Endodermal cell (in vitro differentiated cells): ENCODE measurements around the gene TUBG1. TPM values are rescaled to one million over a fixed set of nuclear protein-coding genes. Genes with fewer than 3 reads are reported as not detected.

Source experiments
- DNase-seq: peaks from one replicate; pipeline ENCODE4 v3.0.0-alpha.2; 2017
- H3K27ac ChIP-seq: 2 replicates; pipeline ENCODE4 v1.5.1; 2013; ENCODE audit warnings: mild to moderate bottlenecking, low read depth, low read length, moderate library complexity
- H3K27me3 ChIP-seq: 2 replicates; pipeline ENCODE4 v1.6.1; 2013; ENCODE audit warnings: mild to moderate bottlenecking, low read length, moderate library complexity; ENCODE audit not compliant: insufficient read depth, control insufficient read depth, poor library complexity, severe bottlenecking
- H3K36me3 ChIP-seq: 2 replicates; pipeline ENCODE4 v1.7.0; 2013; ENCODE audit warnings: mild to moderate bottlenecking, low read length, moderate library complexity; ENCODE audit not compliant: control insufficient read depth, insufficient read depth
- H3K4me1 ChIP-seq: one replicate; pipeline ENCODE4 v1.7.0; 2013; ENCODE audit warnings: low read length; ENCODE audit not compliant: control insufficient read depth, insufficient read depth
- H3K4me3 ChIP-seq: 2 replicates; pipeline ENCODE4 v1.5.1; 2013; ENCODE audit warnings: mild to moderate bottlenecking, low read length, moderate library complexity
- H3K9ac ChIP-seq: 2 replicates; pipeline ENCODE4 v1.6.1; 2013; ENCODE audit warnings: mild to moderate bottlenecking, low read length, moderate library complexity; ENCODE audit not compliant: poor library complexity, severe bottlenecking; ENCODE audit errors: extremely low read depth
- H3K9me3 ChIP-seq: 2 replicates; pipeline ENCODE4 v1.6.1; 2013; ENCODE audit warnings: mild to moderate bottlenecking, low read length, moderate library complexity; ENCODE audit not compliant: control insufficient read depth
- H3K27ac Mint-ChIP-seq: 2 replicates; pipeline ENCODE4 v1.8.0; 2020; ENCODE audit warnings: mixed read lengths
- H3K27me3 Mint-ChIP-seq: 2 replicates; pipeline ENCODE4 v1.8.0; 2021; ENCODE audit warnings: mild to moderate bottlenecking, mixed read lengths; ENCODE audit not compliant: insufficient read depth
- H3K36me3 Mint-ChIP-seq: 2 replicates; pipeline ENCODE4 v1.8.0; 2020; ENCODE audit warnings: low read depth, mixed read lengths
- H3K4me1 Mint-ChIP-seq: 2 replicates; pipeline ENCODE4 v1.8.0; 2020; ENCODE audit warnings: mixed read lengths
- H3K4me3 Mint-ChIP-seq: 2 replicates; pipeline ENCODE4 v1.8.0; 2020; ENCODE audit warnings: mild to moderate bottlenecking, moderate library complexity, mixed read lengths
- H3K9me3 Mint-ChIP-seq: 2 replicates; pipeline ENCODE4 v1.8.0; 2020; ENCODE audit warnings: mild to moderate bottlenecking, mixed read lengths
- CTCF ChIP-seq: fragments of 200-600 bp; sonication (generic); conservative IDR thresholded peaks from 2 replicates; pipeline ENCODE4 v1.5.0; 2021; ENCODE audit warnings: antibody characterized with exemption, mild to moderate bottlenecking
- WGBS, 2 experiments: methylation state at CpG; one replicate each; pipeline versions ENCODE4 v1.1.5 to v1.1.7; 2013; ENCODE audit warnings: missing lambda C conversion rate in 2 of 2, mixed read lengths in 1 of 2; ENCODE audit not compliant: insufficient coverage in 1 of 2, insufficient read length in 1 of 2; 5-methylcytosine and 5-hydroxymethylcytosine counted together
- total RNA-seq, 2 donors: library from RNA; stranded (reverse); fragmentation: NEBNext Ultra II Directional in 1 of 2; extraction: Animal tissue kit (Norgen Biotek cat#: 25700) in 1 of 2; gene quantifications; 2 replicates in 1 of 2; 3 replicates in 1 of 2; pipeline ENCODE4 v1.2.1, GENCODE V29; 2021

Gene TUBG1
- total RNA-seq, 2 donors from 2014 or later = 94.2 to 124 TPM

GRCh38 chr17:42591411-42591810 lies 18.1 kb upstream of the TUBG1 start:
- Mint-ChIP-seq H3K36me3 (peaks cover 56% of the 10 kb centered on the region), H3K4me1 (no peaks in the 10 kb centered on the region), H3K9me3 (no peaks in the 10 kb centered on the region), H3K4me3 (no peak overlapping the region), H3K27me3 (no peaks in the 10 kb centered on the region), H3K27ac (no peak overlapping the region)
- Histone ChIP-seq H3K4me1 (no peaks in the 10 kb centered on the region), H3K27ac (no peak overlapping the region), H3K9me3 (no peaks in the 10 kb centered on the region), H3K4me3 (no peak overlapping the region), H3K27me3 (no peaks in the 10 kb centered on the region), H3K9ac (no peak overlapping the region), H3K36me3 (peaks cover 49% of the 10 kb centered on the region)
- WGBS, 2 experiments = 98% methylated on average over 9 of the region's 9 CpGs
- no peak for DNase-seq
- no peak for TF ChIP-seq CTCF

GRCh38 chr17:42596386-42596785 lies 13.1 kb upstream of the TUBG1 start:
- Histone ChIP-seq H3K9ac (no peak overlapping the region), H3K4me3 (no peak overlapping the region), H3K9me3 (no peaks in the 10 kb centered on the region), H3K4me1 (no peaks in the 10 kb centered on the region), H3K27me3 (no peaks in the 10 kb centered on the region), H3K27ac (no peak overlapping the region), H3K36me3 (peaks cover 12% of the 10 kb centered on the region)
- Mint-ChIP-seq H3K27me3 (no peaks in the 10 kb centered on the region), H3K9me3 (no peaks in the 10 kb centered on the region), H3K36me3 (peaks cover 22% of the 10 kb centered on the region), H3K4me1 (no peaks in the 10 kb centered on the region), H3K4me3 (no peak overlapping the region), H3K27ac (no peak overlapping the region)
- DNase-seq = no peak
- TF ChIP-seq CTCF = no peak
- 92 to 100% methylated on average over 1 to 2 of the region's 3 CpGs for WGBS, 2 experiments

- no peak for TF ChIP-seq CTCF
- no peak overlapping the region for H3K9ac ChIP-seq
- no peaks in the 10 kb centered on the region for H3K4me1 ChIP-seq
- peak overlapping the region; percentile 72 for H3K27ac Mint-ChIP-seq
- no peak overlapping the region for H3K27ac ChIP-seq
- H3K4me3 ChIP-seq = no peak overlapping the region
- no peaks in the 10 kb centered on the region for H3K36me3 ChIP-seq
- no peaks in the 10 kb centered on the region for H3K4me1 Mint-ChIP-seq
- no peaks in the 10 kb centered on the region for H3K27me3 ChIP-seq
- peaks cover 15% of the 10 kb centered on the region for H3K36me3 Mint-ChIP-seq
- H3K9me3 Mint-ChIP-seq = no peaks in the 10 kb centered on the region
- H3K27me3 Mint-ChIP-seq = no peaks in the 10 kb centered on the region
- no peak overlapping the region for H3K4me3 Mint-ChIP-seq
- no peak for DNase-seq
- no peaks in the 10 kb centered on the region for H3K9me3 ChIP-seq
- 91 to 100% methylated on average over 2 of the region's 2 CpGs for WGBS, 2 experiments
These were observed 10.6 kb upstream of the TUBG1 start for GRCh38 chr17:42598905-42599304.
